Naive thymus-derived CD4-positive, alpha-beta T cell (primary cell): ENCODE measurements around the gene UFSP1. TPM values are rescaled to one million over a fixed set of nuclear protein-coding genes. Genes with fewer than 3 reads are reported as not detected.
"Not testable (repeated sequence)": the region's sequence is repeated elsewhere in the genome, so short reads cannot be mapped to it uniquely, and the experiment has no call there.

Source experiments
- ATAC-seq: fragments of 150-1000 bp; cut with Tn5 transposase; 2 replicates; pipeline ENCODE4 v1.10.0; 2021; ENCODE audit warnings: mild to moderate bottlenecking, moderate library complexity
- CTCF ChIA-PET: fragments of 350-600 bp; sonication (Branson Sonifier 250); formaldehyde crosslinking; loops from one replicate; lab custom pipeline; 2021; ENCODE audit warnings: antibody characterized with exemption; lab: Charles Lee
- POLR2A ChIA-PET: fragments of 350-600 bp; sonication (Branson Sonifier 250); formaldehyde crosslinking; loops from one replicate; lab custom pipeline; 2021; ENCODE audit warnings: antibody characterized with exemption, inconsistent platforms; lab: Charles Lee
- DNase-seq, 9 donors: peaks; one replicate each; pipeline versions ENCODE4 v3.0.0 to v3.0.0-alpha.2; 2020 to 2022; ENCODE audit warnings: mixed read lengths in 1 of 9
- H3K27ac ChIP-seq: one replicate; pipeline ENCODE4 v1.7.0; 2013; ENCODE audit warnings: mild to moderate bottlenecking, low read depth, low read length, moderate library complexity
- H3K27me3 ChIP-seq, 2 donors: one replicate each; pipeline ENCODE4 v1.7.0; 2013; ENCODE audit warnings: low read length in 2 of 2, mild to moderate bottlenecking in 2 of 2, moderate library complexity in 2 of 2; ENCODE audit not compliant: control insufficient read depth in 2 of 2, insufficient read depth in 2 of 2
- H3K36me3 ChIP-seq, 3 experiments: 1 replicate in 2 of 3; 2 replicates in 1 of 3; pipeline ENCODE4 v1.7.0; 2013; ENCODE audit warnings: low read length in 3 of 3, mild to moderate bottlenecking in 3 of 3, moderate library complexity in 1 of 3; ENCODE audit not compliant: insufficient read depth in 3 of 3, control insufficient read depth in 2 of 3
- H3K4me1 ChIP-seq, 2 donors: one replicate each; pipeline ENCODE4 v1.7.0; 2013; ENCODE audit warnings: low read length in 2 of 2, mild to moderate bottlenecking in 2 of 2, moderate library complexity in 1 of 2; ENCODE audit not compliant: control insufficient read depth in 2 of 2, insufficient read depth in 2 of 2
- H3K4me3 ChIP-seq: 2 replicates; pipeline ENCODE4 v1.7.0; 2013; ENCODE audit warnings: mild to moderate bottlenecking, low read length
- H3K9me3 ChIP-seq, 3 experiments: 1 replicate in 2 of 3; 2 replicates in 1 of 3; pipeline ENCODE4 v1.7.0; 2013; ENCODE audit warnings: low read length in 3 of 3; ENCODE audit not compliant: control insufficient read depth in 2 of 3
- H3K27ac Mint-ChIP-seq, 9 donors: one replicate each; pipeline ENCODE4 v1.8.0; 2020 to 2022; ENCODE audit warnings: mixed read lengths in 9 of 9, mild to moderate bottlenecking in 8 of 9, moderate library complexity in 5 of 9, inconsistent platforms in 2 of 9
- H3K27me3 Mint-ChIP-seq, 5 donors: one replicate each; pipeline ENCODE4 v1.8.0; 2021 to 2022; ENCODE audit warnings: mixed read lengths in 5 of 5, mild to moderate bottlenecking in 1 of 5
- H3K36me3 Mint-ChIP-seq, 5 donors: one replicate each; pipeline ENCODE4 v1.8.0; 2020 to 2022; ENCODE audit warnings: mixed read lengths in 5 of 5, mild to moderate bottlenecking in 3 of 5, inconsistent platforms in 1 of 5
- H3K4me1 Mint-ChIP-seq, 7 donors: one replicate each; pipeline ENCODE4 v1.8.0; 2020 to 2022; ENCODE audit warnings: mixed read lengths in 7 of 7, mild to moderate bottlenecking in 3 of 7, inconsistent platforms in 1 of 7
- H3K4me3 Mint-ChIP-seq, 10 donors: one replicate each; pipeline ENCODE4 v1.8.0; 2020 to 2022; ENCODE audit warnings: mild to moderate bottlenecking in 10 of 10, mixed read lengths in 10 of 10, moderate library complexity in 6 of 10, inconsistent platforms in 2 of 10
- H3K9me3 Mint-ChIP-seq, 11 donors: one replicate each; pipeline ENCODE4 v1.8.0; 2020 to 2022; ENCODE audit warnings: mixed read lengths in 11 of 11, mild to moderate bottlenecking in 4 of 11, inconsistent platforms in 1 of 11, moderate library complexity in 1 of 11
- intact Hi-C, 2 donors: fragments of 100-400 bp; cut with micrococcal nuclease; formaldehyde crosslinking; loops; one replicate each; pipeline ENCODE4 v1.15.1; 2023
- polyA plus RNA-seq, 2 donors: library from polyadenylated mRNA; unstranded; fragments of 300-500 nt; fragmentation: Illumina TruSeq; gene quantifications; one replicate each; pipeline ENCODE4 v1.2.3, GENCODE V29; 2021
- total RNA-seq, 6 experiments: library from RNA in 5 of 6; stranded (reverse) in 5 of 6; gene quantifications; 1 replicate in 5 of 6; 2 replicates in 1 of 6; pipeline ENCODE4 v1.2.3 and lab custom pipeline; 2021 to 2026

UFSP1 gene
- total and polyA plus RNA-seq, 7 experiments from 2014 or later: 0.99 to 11.1 (median 2.5) TPM

DNA sequence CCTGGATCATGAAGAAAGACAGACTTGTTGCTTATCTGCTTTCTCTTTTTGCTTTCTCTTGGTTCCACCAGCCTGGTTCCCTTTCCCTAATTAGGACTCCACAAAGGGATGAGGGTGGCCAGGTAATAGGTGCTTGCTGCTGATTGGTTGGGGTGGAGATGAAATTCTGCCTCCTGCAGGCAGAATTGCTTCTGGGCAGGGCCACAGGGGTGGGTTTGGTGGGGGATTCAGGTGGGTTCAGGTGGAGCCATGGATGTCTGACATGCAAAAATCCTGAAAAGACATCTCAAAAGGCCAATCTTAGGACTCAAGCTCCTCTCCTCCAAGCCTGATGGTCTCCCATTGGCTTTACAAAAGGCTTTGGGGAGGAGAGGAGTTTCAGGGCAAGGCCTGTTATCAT, 31.5 kb upstream of the UFSP1 start:
- Mint-ChIP-seq H3K27ac (no peak overlapping the region), H3K27me3 (peaks cover 10 to 26% (median 21%) of the 10 kb centered on the region in 5 donors), H3K36me3 (no peaks in the 10 kb centered on the region), H3K4me3 (no peak overlapping the region), H3K4me1 (peaks cover 0 to 4% (median 0%) of the 10 kb centered on the region in 7 donors), H3K9me3 (no peaks in the 10 kb centered on the region)
- DNase-seq (no peak), ATAC-seq (no peak)
- ChIA-PET CTCF (no interaction called here), POLR2A (no interaction called here)
- no peaks in the 10 kb centered on the region for H3K9me3 ChIP-seq
- intact Hi-C loops: no loop called here
- H3K4me3 ChIP-seq: no peak overlapping the region
- H3K27ac ChIP-seq: no peak overlapping the region
- H3K36me3 ChIP-seq: no peaks in the 10 kb centered on the region
- no peaks in the 10 kb centered on the region for H3K4me1 ChIP-seq
- no peaks in the 10 kb centered on the region for H3K27me3 ChIP-seq

- peaks cover 12 to 27% (median 21%) of the 10 kb centered on the region in 5 donors for H3K27me3 Mint-ChIP-seq
- CTCF ChIA-PET, H3K9me3 Mint-ChIP-seq, ATAC-seq, intact Hi-C loops, DNase-seq, H3K4me3 ChIP-seq, H3K27ac Mint-ChIP-seq, H3K27ac ChIP-seq, H3K4me3 Mint-ChIP-seq, H3K9me3 ChIP-seq, POLR2A ChIA-PET, H3K4me1 ChIP-seq, H3K36me3 Mint-ChIP-seq, H3K36me3 ChIP-seq, H3K27me3 ChIP-seq, H3K4me1 Mint-ChIP-seq: not testable (repeated sequence)
Observed at GRCh38 chr7:100919779-100920437, 30.4 kb upstream of the UFSP1 start.

- intact Hi-C loops, H3K9me3 Mint-ChIP-seq: not testable (repeated sequence)
Observed at GRCh38 chr7:100919335-100919734, 29.8 kb upstream of the UFSP1 start.

DNA sequence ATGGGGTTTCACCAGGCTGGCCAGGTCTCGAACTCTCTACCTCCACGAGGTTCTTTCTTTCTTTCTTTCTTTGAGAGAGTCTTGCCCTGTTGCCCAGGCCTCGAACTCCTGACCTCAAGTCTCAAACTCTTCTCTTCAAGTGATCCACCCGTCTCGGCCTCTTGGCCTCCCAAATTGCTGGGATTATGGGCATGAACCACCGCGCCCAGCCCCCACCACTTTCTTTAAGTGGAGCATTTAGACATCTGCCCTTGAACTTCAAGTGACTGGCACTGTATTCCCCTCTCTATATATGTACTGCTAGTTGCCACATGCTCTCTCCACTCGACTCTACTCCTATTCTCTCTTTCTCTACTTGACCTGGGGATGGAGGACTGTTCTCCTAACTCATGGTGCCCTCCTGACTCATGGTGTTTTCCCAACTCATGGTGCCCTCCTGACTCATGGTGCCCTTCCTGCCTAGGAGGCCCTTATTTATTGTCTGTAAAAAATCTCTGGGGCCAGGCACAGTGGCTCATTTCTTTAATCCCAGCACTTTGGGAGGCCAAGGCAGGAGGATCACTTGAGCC, 25.4 kb upstream of the UFSP1 start:
- Histone ChIP-seq H3K4me1 (no peaks in the 10 kb centered on the region), H3K4me3 (no peak overlapping the region), H3K36me3 (no peaks in the 10 kb centered on the region), H3K27me3 (no peaks in the 10 kb centered on the region), H3K27ac (no peak overlapping the region), H3K9me3 (no peaks in the 10 kb centered on the region)
- POLR2A ChIA-PET: no interaction called here
- peaks cover 0 to 3% (median 0%) of the 10 kb centered on the region in 7 donors for H3K4me1 Mint-ChIP-seq
- CTCF ChIA-PET: no interaction called here
- no peaks in the 10 kb centered on the region for H3K36me3 Mint-ChIP-seq
- peaks cover 5 to 30% (median 13%) of the 10 kb centered on the region in 5 donors for H3K27me3 Mint-ChIP-seq
- ATAC-seq: peak; percentile 68
- H3K9me3 Mint-ChIP-seq: no peaks in the 10 kb centered on the region
- DNase-seq: no peak
- no peak overlapping the region for H3K27ac Mint-ChIP-seq
- H3K4me3 Mint-ChIP-seq: no peak overlapping the region
- intact Hi-C loops: no loop called here

More at GRCh38 chr7:100919335-100919734, 29.8 kb upstream of the UFSP1 start:
- H3K4me1 ChIP-seq, H3K27ac Mint-ChIP-seq, H3K27me3 ChIP-seq, POLR2A ChIA-PET, H3K4me3 Mint-ChIP-seq, H3K27ac ChIP-seq, ATAC-seq, H3K36me3 Mint-ChIP-seq, H3K36me3 ChIP-seq, H3K9me3 ChIP-seq, CTCF ChIA-PET, H3K4me1 Mint-ChIP-seq, H3K4me3 ChIP-seq, DNase-seq: not testable (repeated sequence)
- H3K27me3 Mint-ChIP-seq: peaks cover 14 to 30% (median 22%) of the 10 kb centered on the region in 5 donors

DNA sequence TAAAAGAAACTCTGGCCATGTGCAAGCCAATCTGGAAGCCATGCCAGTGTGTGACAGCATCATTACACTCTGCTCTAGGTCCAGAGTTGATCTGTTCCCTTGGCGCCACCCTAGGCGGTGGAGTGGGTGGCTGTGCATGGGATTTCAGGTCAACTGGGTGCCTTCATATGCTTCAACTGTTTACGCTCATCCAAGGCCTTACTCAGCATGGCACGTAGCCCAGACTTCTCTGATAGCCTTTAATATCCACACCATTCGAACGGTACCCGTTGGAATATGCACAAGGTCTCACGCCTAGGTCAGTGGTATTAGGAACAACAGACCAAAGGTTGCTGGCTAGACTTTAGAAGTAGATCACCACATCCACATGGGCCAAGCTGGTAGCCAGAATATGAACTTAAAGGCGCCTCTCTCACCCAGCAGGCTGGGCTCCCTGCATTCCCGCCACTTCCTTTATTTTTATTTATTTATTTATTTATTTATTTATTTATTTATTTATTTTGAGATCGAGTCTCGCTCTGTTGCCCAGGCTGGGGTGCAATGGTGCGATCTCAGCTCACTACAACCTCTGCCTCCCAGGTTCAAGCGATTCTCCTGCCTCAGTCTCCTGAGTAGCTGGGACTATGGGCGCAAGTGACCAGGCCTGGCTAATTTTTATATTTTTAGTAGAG, 24.8 kb upstream of the UFSP1 start:
- H3K4me3 Mint-ChIP-seq: no peak overlapping the region
- no peak overlapping the region for H3K27ac ChIP-seq
- no peaks in the 10 kb centered on the region for H3K27me3 ChIP-seq
- intact Hi-C loops: no loop called here
- no peaks in the 10 kb centered on the region for H3K36me3 Mint-ChIP-seq
- no peak overlapping the region for H3K27ac Mint-ChIP-seq
- CTCF ChIA-PET: interaction anchor here (0.6 kb wide), 1 partner anchor 16 kb away, joined by 3 read pairs; no protein-coding TSS in a partner anchor
- peaks cover 5 to 26% (median 13%) of the 10 kb centered on the region in 5 donors for H3K27me3 Mint-ChIP-seq
- no peak overlapping the region for H3K4me3 ChIP-seq
- DNase-seq (no peak), ATAC-seq (no peak)
- no peaks in the 10 kb centered on the region for H3K4me1 ChIP-seq
- H3K9me3 Mint-ChIP-seq: no peaks in the 10 kb centered on the region
- H3K4me1 Mint-ChIP-seq: peaks cover 0 to 3% (median 0%) of the 10 kb centered on the region in 7 donors
- H3K36me3 ChIP-seq: no peaks in the 10 kb centered on the region
- POLR2A ChIA-PET: no interaction called here
- H3K9me3 ChIP-seq: no peaks in the 10 kb centered on the region

DNA sequence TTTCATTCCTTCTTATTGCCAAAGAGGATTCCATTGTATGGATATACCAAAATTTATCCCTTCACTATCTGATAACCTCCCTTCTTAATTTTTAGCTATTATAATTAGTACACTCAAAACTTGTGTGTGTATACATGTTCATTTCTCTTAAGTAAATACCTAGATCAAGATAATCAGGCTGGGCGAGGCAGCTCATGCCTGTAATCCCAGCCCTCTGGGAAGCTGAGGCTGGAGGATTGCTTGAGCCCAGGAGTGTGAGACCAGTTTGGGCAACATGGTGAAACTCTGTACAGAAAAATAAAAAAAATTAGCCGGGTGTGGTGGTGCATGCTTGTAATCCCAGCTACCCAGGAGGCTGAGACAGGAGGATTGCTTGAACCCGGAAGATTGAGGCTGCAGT, 22.0 kb upstream of the UFSP1 start:
- Mint-ChIP-seq H3K27ac (no peak overlapping the region), H3K4me1 (peaks cover 0 to 3% (median 0%) of the 10 kb centered on the region in 7 donors), H3K36me3 (no peaks in the 10 kb centered on the region), H3K9me3 (peaks cover 0 to 5% (median 0%) of the 10 kb centered on the region in 11 donors), H3K27me3 (peaks cover 0 to 22% (median 9%) of the 10 kb centered on the region in 5 donors), H3K4me3 (no peak overlapping the region)
- Histone ChIP-seq H3K9me3 (no peaks in the 10 kb centered on the region), H3K27ac (no peak overlapping the region), H3K27me3 (no peaks in the 10 kb centered on the region), H3K4me1 (no peaks in the 10 kb centered on the region), H3K4me3 (no peak overlapping the region), H3K36me3 (no peaks in the 10 kb centered on the region)
- DNase-seq (no peak), ATAC-seq (no peak)
- POLR2A ChIA-PET: no interaction called here
- intact Hi-C loops: no loop called here
- CTCF ChIA-PET: no interaction called here
